Measurements from ENCODE around the gene AQP5.

The AQP5 gene

DNA sequence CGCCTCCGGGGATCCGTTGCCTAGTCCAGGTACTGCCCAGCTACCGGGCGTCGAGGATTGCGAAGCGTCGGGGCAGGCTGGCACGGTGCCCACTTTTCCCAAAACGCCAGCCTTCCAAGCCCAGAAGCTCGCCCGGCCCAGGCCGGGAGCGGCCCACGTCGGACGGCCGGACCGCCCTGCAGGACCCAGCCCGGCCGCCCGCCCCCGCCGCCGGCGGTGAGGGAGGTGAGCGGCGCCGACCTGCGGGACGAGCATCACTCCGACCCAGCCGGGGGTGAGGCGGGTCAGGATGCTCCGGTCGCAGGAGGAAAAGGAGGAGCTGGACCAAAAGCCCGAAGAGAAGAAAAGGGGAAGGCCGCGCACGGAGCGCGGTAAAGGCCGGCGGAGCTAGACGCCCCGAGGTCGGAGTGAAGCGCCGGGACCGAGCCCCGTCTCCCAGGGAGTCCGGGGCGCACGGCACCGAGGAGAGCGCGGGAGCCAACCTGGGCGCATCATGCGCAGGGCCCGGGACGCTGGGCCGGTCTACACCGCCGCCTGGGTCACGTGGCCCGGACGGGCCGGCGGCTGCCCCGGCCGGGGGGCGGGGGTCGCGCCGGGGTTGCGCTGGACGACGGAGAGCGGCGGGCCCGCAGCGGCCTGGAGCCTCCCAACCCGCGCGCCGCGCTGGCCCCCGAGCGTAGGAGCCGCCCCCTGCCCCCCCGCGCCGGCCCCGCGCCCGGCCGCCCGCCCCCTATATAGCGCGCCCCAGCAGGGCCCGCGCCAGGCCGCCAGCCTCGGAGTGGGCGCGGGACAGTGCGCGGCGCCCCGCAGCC lies at the start of gene AQP5:
Gene AQP5 (plus strand): TSS at position 762 of the 812 bp plus-strand sequence. CDS start 146 bp downstream, outside the sequence.
- DNase-seq: no peak

DNA sequence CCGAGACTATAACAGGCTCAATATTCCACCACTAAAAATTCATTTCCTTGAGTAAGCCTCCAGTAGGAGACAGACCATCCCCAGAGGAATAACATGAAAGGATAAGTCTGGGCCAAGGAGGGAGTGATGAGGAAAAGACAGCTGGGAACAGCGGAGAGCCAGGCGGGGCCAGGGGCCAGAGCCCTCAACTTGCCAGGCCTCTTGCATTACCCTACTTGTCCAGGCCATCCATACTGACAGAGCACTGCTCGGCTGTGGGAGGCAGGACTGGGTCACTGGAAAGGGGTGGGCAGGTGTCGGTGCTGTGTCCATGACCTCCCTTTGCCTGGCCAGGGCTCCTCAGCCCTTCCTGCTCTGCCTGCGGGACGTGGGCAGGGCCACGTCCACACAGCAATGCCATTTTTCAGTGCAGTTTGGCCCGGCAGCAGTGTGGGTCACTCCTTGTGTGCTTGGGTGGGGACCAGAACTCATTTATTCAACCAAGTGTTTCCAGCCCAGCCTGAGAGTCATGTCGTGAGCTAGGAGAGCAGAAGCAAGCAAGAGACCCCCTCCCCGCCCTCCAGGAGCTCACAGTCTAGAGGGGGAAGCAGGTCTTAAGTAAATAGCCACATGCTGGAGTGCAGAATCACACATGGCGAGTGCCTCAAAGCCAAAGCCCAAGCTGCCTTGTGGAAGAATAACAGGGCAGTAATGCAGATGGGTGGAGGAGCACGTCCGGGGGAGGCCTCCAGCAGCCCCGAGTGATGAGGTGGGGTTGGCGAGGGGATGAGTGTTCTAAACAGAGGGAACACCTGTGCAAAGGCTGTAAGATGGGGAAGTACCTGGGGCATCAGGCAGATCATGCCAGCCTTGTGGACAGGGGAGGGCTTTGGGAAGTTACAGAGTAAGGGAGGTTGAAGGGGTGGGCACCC lies 49.1 kb upstream of the AQP5 start:
- no peak for DNase-seq

DNA sequence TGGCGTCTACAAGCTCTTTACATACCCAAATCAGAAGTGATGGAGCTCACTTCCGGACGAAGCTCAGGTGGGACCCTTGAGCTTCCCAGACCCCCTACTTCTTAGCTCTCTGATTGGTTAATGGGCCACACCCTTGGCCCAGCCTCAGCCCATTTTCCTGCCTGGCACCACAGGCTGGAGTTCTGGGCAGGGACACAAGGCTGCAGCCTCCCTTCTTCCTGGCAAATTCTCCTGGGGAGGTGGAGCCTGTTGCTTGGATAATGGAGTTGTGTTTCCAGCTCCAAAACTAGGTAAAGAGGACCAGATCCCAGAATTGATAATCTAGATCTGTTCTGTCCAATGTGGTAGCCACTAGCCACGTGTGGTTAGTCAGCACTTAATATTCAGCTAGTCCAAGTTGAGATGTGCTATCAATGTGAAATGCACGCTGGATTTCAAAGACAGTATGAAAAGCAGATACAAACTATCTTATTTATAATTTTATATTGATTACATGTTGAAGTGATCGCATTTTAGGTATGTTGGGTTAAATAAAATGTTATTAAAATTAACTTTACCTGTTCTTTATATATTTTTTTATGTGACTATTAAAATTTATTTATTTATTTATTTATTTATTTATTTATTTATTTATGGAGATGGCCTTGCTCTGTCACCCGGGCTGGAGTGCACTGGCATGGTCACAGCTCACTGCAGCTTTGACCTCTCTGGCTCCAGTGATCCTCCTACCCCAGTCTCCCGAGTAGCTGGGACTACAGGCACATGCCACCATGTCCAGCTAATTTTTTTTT lies 45.3 kb upstream of the AQP5 start:
- DNase-seq: no peak

DNA sequence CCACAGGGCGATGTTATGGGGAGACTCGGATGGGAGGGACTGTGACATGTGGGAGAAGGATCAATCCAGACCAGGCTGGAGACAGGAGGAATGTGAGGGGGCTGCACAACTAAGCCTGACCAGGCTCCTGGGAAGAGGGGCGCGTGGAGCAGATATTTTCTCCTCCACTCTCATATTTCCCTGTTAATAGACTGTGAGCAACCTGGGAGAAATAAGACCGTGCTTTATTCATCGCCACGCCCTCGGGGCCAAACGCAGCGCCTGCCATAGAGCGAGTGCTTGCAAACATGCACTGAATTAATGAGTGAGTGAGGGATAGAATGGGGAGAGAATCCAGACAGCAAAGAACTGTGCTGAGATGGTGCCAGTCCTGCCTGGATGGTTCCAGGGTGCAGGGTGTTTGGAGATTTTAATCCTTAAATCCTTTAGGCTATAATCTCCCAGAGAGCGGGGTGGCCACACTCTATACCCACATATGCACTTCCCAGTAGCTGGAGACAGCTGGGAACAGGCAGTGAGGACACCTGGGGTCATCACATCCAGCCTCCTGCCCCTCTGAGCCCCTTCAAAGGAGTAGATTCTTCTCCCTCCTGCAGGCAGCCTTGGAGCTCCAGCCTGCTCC lies 44.4 kb upstream of the AQP5 start:
- DNase-seq: no peak

DNA sequence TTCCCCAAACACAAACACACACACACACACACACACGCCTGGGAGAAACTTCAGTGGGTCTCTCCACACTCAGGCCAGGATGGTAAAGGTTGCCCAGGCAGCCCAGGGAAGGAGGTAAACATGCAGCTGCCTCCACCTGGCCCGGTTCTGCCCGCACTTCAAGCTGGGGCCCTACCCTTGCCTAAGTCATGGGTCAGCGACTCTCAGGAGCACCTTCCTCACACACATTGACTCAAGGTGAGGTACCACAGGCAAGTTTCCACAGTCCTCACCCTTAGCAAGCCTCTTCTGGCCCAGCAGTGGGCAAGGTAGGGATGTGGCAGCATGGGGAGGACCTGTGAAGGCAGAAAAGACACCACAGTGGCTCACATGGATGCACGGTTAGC lies 43.9 kb upstream of the AQP5 start:
- no peak for DNase-seq

DNA sequence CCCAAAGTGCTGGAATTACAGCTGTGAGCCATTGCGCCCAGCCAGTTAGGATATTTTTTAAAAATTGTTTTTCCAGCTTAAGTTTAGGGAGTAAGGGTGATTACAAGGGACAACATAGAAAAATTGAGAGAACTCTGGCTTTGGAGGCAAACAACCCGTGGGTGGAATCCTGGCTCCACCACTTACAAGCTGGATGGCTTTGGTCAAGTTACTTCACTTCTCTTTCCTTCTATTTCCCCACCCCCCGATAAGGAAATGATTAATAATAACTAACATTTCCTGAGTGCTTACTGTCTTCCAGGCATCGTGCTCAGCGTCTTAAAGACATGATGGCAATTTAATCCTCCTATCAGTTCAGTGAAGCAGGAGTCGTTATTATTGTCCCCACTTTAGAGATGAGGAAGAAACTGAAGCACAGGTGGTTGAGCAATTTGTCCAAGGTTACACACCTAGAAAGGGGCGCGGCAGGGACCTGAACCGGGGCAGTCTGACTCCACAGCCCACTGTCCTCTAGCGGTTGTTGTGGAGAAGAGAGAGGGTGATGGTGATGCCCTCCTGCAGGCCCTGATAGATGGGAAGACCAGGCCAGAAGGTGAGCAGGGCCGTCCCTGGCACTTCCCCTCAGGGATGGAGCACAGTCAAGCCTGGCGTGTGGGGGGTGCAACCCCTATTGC lies 41.3 kb upstream of the AQP5 start:
- no peak for DNase-seq

DNA sequence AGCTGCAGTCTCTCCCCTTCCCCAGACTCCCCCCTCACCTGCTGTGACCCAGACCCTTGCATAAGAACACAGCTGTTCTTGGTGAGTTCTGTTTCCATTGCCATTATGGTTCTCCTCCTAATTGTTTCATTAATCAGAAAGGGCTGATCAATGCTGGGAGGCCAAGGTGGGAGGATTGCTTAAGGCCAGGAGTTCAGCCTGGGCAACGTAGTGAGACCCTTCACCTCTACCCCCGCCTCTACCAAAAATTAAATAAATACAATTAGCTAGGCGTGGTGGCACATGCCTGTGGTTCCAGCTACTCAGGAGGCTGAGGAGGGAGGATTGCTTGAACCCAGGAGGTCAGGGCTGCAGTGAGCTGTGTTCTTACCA lies 40.8 kb upstream of the AQP5 start:
- DNase-seq: no peak

DNA sequence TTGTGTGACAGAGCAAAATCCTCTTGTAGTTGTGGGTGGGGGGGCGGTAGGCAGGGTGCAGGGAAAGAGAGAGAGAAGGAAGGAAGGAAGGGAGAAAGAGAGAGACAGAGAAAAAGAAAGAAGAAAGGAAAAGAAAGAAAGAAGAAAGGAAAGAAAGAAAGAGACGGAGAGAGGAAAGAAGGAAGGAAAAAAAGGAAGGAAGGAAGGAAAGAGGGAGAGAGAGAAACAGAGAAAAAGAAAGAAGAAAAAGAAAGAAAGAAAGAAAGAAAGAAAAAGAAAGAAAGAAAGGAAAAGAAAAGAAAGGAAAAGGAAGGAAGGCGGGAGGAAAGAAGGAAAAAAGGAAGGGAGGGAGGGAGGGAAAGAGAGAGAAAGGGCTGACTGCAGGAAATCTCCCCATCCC lies 40.4 kb upstream of the AQP5 start:
- no peak for DNase-seq

DNA sequence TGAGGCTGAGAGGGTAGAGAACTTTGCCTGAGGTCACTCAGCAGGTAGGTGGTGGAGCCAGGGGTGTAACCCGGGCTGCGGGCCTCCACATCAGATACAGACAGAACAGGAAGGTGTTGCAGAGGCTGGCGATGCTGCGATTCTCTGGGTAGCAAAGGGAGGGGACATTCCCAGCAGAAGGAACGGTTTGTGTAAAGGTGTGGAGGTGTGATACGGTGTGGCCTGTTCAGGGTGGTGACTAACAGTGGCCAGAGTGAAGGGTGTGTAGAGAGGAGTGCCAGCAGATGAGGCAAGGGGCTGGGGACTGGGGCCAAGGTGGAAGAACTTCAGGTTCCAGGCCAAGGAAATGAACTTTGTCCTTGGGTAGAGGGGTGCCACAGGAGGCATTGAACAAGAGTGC lies 39.7 kb upstream of the AQP5 start:
- no peak for DNase-seq

DNA sequence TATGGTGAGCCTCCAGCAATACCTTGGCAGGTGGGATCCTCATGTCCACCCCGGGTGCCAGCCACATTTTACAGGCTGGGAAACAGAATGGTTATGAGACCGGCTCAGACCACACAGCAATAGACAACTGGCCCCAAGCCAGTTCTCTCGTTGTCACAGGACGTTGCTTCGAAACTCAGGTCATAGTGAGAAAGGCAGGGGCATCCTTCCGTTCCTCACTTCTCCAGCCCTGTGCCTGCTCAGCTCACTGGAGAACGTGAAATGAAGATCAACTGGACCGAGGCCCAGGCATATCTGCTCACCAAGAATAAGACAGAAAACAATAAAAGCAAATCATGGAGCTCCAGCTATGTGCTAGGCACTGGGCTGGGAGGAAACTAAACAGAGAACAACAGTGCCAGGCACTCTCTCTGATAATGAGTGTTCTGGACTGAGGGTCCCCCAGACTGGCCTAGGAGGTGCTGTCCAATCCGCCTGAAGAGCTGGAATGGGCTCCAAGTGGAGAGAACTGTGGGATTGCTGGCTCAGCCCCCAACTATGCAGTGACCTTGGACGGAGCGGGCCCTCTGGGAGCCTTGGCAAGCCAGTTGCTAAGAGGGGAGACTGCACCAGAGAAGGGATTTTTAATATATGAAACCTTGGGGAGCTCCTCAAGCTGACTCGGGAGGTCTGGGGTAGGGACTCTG lies 39.2 kb upstream of the AQP5 start:
- DNase-seq: no peak

DNA sequence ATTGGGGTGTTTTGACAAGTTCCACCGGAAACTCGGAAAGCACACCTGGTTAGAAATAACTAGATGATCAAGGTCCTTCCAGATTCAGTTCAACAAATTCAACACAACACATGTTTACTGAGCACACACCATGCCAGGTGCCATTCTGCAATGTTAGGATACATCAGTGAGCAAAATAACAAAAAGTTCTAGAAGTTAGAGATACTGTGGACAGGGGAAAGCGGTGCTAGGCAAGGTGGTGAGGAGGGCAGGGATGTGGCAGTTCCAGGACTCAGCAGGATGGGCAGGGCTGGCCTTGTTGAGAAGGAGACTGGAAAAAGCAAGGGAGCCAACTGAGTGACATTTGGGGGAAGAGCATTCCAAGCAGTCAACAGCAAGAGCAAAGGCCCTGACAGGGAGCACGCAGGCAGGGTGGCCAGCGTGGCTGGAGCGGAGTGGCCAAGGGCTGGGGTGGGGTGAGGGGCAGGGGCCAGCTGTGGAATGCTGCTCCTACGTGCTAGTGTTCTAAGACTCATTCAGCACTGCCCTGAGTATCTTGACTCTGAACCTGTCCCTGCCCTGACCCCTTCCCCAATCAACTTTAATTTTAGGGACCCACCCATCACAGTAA lies 38.5 kb upstream of the AQP5 start:
- DNase-seq: no peak

DNA sequence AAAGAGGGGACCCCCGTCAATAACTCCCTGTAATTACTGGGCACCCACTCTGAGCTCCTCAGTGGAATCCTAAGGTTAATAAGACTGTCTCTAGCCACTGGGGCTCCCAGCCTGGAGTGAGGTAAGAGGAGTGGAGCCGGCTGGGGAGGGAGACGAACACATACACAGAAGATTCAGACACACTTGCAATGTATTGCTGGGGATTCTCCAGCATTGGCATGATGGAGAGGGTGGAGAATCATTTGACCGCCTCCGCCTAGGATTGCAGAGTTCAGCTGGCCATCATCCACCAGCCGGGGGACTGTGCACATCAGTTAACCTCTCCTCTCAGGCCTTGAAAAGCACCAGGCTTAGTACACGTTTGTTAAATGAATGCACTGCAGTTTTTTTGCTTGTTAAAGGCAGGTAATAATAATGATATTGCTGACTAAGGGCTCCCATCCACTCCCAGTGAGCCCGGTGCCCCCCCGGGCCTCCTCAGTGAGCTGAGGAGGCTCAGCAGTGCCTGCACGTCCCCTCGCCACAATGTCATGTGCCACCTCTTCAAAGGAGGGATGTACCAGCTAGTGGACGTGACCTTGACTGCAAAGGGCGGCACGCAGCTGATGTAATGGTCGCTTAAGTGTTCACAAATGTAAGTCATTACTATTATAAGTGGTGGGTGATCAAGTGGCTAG lies 37.7 kb upstream of the AQP5 start:
- no peak for DNase-seq

DNA sequence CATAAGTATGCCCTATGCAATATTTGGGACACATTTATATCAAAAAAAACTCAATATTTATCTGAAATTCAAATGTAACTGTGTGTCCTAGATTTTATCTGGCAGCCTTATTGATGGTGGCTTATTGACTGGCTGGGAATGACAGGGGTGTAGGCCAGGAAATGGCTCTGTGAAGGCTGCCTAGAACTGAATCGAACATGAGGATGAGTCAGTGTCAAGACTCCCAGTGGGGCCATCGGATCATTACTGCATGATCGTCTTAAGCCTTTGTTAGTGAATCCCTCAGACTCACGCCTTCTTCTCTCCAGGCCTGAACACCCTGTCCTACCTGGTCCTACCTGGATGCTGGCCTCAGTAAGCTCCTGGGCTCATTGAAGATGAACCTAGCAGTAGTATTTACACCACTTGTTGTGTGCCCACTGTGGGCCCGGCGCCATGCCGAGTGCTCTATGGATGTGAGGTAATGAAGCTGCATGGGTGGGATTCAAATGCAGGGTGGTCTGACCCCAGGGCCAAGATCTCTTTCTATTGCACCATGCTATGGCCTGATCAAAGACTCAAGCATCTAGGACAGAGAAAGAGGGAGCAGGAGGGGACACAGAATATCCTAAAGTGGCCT lies 36.9 kb upstream of the AQP5 start:
- no peak for DNase-seq

DNA sequence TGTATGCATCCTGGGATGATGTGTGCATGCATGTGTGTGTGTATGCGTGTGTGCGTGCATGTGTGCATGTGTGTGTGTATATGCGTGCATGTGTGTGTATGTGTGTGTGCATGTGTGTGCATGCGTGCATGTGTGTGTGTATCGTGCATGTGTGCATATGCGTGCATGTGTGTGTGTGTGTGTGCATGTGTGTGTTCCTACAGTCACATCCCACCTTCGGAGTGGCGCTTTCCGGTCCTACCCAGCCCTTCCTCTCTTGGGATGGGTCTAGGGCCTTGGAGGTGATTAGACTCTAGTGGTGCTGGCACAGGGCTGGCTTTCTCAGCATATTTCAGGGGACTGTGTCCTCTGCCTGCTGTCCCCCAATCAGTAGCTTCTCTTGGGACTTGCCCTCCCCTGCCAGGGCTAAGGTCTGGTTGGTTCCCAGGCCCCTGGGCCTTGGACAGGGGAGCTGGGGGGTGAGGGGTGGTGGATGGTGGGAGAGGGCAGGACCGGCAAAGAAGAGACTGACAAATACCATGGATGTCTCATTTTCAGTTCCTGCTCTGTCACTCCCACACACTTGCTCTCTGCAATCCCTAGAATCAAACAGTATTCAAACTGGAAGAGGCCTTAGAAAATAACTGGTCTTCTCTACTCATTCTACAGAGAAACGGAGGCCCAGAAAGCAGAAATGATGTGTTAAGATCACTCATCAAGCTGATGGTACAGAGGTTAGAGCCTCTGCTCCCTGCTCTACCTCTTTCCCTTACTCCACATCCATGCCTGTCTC lies 36.1 kb upstream of the AQP5 start:
- DNase-seq: no peak

DNA sequence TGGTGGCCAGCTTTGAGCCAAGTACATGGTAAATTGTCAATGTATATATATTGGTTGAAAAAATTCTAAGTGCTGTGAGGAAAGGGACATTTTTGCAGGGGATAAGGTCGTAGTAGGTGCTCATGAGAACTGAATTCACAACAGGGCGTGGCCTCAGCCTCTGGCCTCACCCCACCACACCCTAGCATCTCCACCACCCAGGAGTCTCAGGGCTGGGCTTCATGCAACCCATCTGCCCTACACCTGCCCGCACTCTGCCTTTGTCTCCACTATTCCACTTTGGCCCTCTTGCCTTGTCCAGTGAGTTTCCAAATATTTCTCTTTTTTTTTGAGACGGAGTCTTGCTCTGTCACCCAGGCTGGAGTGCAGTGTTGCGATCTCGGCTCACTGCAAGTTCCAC lies 33.2 kb upstream of the AQP5 start:
- no peak for DNase-seq

DNA sequence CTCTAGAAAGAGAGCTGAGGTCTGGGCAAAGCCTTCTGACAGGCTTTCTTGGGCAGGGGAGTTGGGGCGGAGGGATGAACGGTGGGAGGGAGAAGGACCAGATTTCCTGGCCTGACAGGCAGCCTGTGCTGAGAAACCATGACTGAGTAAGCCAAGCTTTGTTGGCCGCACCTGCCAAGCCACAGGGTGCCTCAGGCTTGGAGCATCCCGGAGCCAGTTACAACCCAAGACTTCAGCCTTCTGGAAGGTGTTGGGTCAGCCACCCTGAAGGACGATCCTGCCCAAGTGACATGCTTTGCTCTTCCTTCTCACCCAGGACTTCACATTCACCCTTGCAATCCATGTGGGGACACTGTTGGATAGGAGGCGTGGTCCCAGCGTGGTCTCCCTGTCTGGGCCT lies 32.1 kb upstream of the AQP5 start:
- DNase-seq: no peak

DNA sequence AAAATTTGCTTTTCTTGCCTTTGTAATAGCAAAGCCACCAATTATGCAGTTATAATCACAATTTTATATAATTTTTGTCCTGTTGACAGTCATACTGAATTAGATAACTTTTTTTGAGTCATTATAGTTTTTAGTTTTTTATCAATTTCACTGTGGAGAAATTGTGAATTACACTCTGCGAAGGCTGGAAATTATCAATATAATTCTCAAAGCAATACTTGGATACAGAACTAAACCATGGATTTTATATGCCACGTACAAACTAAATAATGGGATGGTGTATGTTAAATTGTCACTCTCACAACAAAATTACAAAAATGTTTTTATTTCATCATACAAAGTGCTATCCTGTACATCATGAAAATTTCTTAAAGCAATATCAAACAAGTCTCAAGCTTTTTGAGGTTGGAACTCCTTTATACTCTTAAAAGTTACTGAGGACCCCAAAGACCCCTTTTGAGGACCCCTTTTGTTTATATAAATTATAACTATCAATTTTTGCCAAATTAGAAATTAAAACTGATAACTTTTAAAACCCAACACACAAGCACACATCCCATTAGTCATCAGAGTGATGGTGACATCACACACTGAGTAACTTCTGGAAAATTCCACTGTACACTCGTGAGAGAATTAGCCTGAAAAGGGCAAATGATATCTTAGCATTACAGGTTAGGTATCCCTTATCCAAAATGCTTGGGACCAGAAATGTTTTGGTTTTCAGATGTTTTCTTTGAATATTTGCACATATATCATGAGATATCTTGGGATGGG lies 31.0 kb upstream of the AQP5 start:
- DNase-seq: no peak

DNA sequence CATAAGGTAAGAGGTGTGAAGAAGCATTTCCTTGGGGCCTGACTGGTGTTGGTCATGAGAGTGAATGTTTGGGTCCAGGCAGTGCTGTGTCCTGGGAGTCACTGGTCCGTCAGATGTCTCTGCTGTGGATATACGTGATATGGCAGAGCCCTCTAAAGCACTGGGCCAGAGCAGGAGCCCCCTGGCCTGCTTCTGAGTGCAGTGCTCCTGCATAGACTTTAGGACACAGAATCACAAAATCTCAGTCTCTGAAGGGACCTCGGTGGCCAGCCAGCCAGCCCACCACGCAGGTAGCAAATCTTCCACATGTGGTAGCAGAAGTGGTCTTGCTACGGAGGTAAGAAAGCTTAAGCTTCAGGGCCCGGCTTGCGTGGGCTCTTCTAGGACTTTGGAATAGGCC lies 29.6 kb upstream of the AQP5 start:
- no peak for DNase-seq
